Osteocyte (in vitro differentiated cells): ENCODE results near the gene KIAA1191. TPM values are rescaled to one million over a fixed set of nuclear protein-coding genes. Genes with fewer than 3 reads are reported as not detected.

Experiments
- DNase-seq: peaks from one replicate; pipeline ENCODE4 v3.0.0; 2021; ENCODE audit warnings: mixed read lengths; ENCODE audit not compliant: unreplicated experiment; ENCODE audit errors: extremely low spot score
- H3K27ac Mint-ChIP-seq: one replicate; pipeline ENCODE4 v1.8.0; 2021; ENCODE audit warnings: mild to moderate bottlenecking, mixed read lengths; ENCODE audit not compliant: unreplicated experiment
- H3K27me3 Mint-ChIP-seq: one replicate; pipeline ENCODE4 v1.8.0; 2021; ENCODE audit warnings: mixed read lengths; ENCODE audit not compliant: unreplicated experiment
- H3K36me3 Mint-ChIP-seq: one replicate; pipeline ENCODE4 v1.8.0; 2021; ENCODE audit warnings: mixed read lengths; ENCODE audit not compliant: unreplicated experiment
- H3K4me1 Mint-ChIP-seq: one replicate; pipeline ENCODE4 v1.8.0; 2021; ENCODE audit warnings: mixed read lengths; ENCODE audit not compliant: unreplicated experiment
- H3K4me3 Mint-ChIP-seq: one replicate; pipeline ENCODE4 v1.8.0; 2021; ENCODE audit warnings: mild to moderate bottlenecking, moderate library complexity, mixed read lengths; ENCODE audit not compliant: unreplicated experiment
- H3K9me3 Mint-ChIP-seq: one replicate; pipeline ENCODE4 v1.8.0; 2021; ENCODE audit warnings: mixed read lengths; ENCODE audit not compliant: unreplicated experiment
- CTCF ChIP-seq: fragments of 200-600 bp; sonication (generic); IDR thresholded peaks from 2 replicates; pipeline ENCODE4 v1.5.0; 2021; ENCODE audit warnings: antibody characterized with exemption, mild to moderate bottlenecking, moderate library complexity
- total RNA-seq: library from RNA; stranded (reverse); gene quantifications from 2 replicates; pipeline ENCODE4 v1.2.1, GENCODE V29; 2021

KIAA1191 gene
- total RNA-seq, 1 donor from 2014 or later = 89.7 TPM

GRCh38 chr5:176400382-176401156 is 39.0 kb upstream of the KIAA1191 start:
- H3K27me3 Mint-ChIP-seq = no peaks in the 10 kb centered on the region
- no peak for TF ChIP-seq CTCF
- no peak overlapping the region for H3K4me3 Mint-ChIP-seq
- peaks cover 17% of the 10 kb centered on the region for H3K4me1 Mint-ChIP-seq
- H3K36me3 Mint-ChIP-seq = peaks cover 12% of the 10 kb centered on the region
- no peaks in the 10 kb centered on the region for H3K9me3 Mint-ChIP-seq
- H3K27ac Mint-ChIP-seq = peak overlapping the region; percentile 23
- no peak for DNase-seq

DNA sequence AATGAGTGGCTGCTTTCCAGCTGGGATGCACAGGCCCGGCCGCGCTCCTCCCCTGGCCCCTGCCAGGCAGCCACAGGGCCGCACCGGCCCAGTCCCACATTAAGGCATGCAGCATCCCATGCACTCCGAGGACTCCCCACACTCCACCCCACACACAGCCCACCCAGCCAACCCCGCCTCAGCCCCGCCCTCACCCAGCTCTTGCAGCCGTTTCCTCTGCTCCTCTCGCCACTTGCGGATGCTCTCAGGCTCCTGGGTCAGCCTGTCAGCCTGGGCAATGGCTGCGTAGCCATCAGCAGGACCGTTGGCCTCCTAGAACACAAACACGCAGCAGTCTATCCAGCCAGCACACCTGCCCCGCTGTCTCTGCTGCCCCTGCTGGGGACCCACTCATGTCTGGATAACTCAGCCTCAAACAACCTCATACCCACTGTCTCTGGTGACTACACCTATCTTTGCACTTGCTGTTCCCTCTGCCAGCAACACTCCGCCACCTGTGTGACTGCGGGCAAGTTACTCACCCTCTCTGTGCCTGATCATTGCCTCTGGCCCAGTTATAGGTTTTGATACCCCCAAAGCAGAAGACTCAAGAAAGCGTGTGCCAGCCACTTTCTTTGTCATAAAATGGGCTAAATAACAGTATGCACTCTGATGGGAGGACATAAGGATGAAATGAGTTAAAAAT is 36.3 kb upstream of the KIAA1191 start:
- H3K9me3 Mint-ChIP-seq = no peaks in the 10 kb centered on the region
- no peak for DNase-seq
- peaks cover 17% of the 10 kb centered on the region for H3K4me1 Mint-ChIP-seq
- H3K27ac Mint-ChIP-seq = no peak overlapping the region
- H3K27me3 Mint-ChIP-seq = no peaks in the 10 kb centered on the region
- H3K4me3 Mint-ChIP-seq = no peak overlapping the region
- peaks cover 8% of the 10 kb centered on the region for H3K36me3 Mint-ChIP-seq
- no peak for TF ChIP-seq CTCF

DNA sequence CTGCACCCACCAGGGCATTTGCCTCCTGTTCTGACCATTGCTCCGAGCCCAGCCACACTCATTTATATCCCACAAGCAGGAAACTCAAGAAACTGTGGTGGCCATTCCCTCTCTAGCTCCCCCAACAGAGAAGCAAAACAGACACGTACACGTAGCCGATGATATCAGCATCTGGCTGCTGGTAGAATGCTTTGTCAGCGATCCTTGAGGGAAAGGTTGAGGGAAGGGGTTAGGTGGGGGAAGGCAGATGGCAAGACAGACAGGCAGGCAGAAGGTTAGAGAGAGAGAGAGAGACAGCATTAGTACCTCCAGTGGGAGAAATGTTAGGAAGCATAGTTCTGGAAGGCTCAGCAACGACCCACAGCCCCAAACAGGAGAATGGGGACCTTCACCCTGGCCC is 34.8 kb upstream of the KIAA1191 start:
- H3K4me1 Mint-ChIP-seq = peaks cover 10% of the 10 kb centered on the region
- no peak for TF ChIP-seq CTCF
- H3K36me3 Mint-ChIP-seq = peaks cover 15% of the 10 kb centered on the region
- DNase-seq = no peak
- H3K27ac Mint-ChIP-seq = no peak overlapping the region
- no peaks in the 10 kb centered on the region for H3K9me3 Mint-ChIP-seq
- no peak overlapping the region for H3K4me3 Mint-ChIP-seq
- no peaks in the 10 kb centered on the region for H3K27me3 Mint-ChIP-seq

- Mint-ChIP-seq H3K9me3 (no peaks in the 10 kb centered on the region), H3K27me3 (no peaks in the 10 kb centered on the region), H3K4me3 (no peak overlapping the region), H3K27ac (no peak overlapping the region), H3K4me1 (peaks cover 1% of the 10 kb centered on the region), H3K36me3 (peaks cover 15% of the 10 kb centered on the region)
- no peak for DNase-seq
- no peak for TF ChIP-seq CTCF
These were observed 33.5 kb upstream of the KIAA1191 start for GRCh38 chr5:176394881-176395675.

DNA sequence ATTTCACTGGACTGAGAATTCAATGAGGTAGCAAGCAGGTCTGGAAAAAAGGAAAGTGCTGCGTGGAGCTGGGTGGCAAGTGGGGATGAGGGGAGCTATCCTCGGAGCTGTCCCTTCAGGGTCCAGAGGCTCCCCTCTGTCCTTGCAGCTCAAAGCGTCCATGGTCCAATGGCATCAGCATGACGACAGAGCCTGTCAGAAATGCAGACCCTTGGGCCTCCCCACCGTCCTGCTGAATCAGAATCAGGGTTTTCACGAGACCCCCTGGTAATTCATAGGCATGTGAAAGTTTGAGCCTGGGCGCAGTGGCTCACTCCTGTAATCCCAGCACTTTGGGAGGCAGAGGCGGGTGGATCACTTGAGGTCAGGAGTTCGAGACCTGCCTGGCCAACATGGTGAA is 32.5 kb upstream of the KIAA1191 start:
- no peaks in the 10 kb centered on the region for H3K27me3 Mint-ChIP-seq
- H3K36me3 Mint-ChIP-seq = peaks cover 15% of the 10 kb centered on the region
- no peaks in the 10 kb centered on the region for H3K9me3 Mint-ChIP-seq
- no peak overlapping the region for H3K4me3 Mint-ChIP-seq
- DNase-seq = no peak
- TF ChIP-seq CTCF = no peak
- no peak overlapping the region for H3K27ac Mint-ChIP-seq
- H3K4me1 Mint-ChIP-seq = peaks cover 8% of the 10 kb centered on the region
